ENCODE data around the gene IQGAP2.
"Not testable (repeated sequence)": the region's sequence is repeated elsewhere in the genome, so short reads cannot be mapped to it uniquely, and the experiment has no call there.

IQGAP2 gene

GRCh38 chr5:76594107-76594506 lies 191.0 kb downstream of the IQGAP2 start:
- no peak overlapping the region for H3K4me3 ChIP-seq
- no peaks in the 10 kb centered on the region for H3K27me3 ChIP-seq
- H3K9ac ChIP-seq = no peak overlapping the region
- no peak for TF ChIP-seq Cebpa-rat (IDR thresholded peaks at IDR 0.05)
- 0 out of 22 replicates have a peak, but pooled peaks cover 0 to 5% (median 0%) of the 10 kb centered on the region in 11 experiments for H3K9me3 ChIP-seq (replicated peaks in 1 of 11)
- H3K4me1 ChIP-seq = peaks cover 0 to 8% (median 0%) of the 10 kb centered on the region in 10 experiments; a peak in 1 of 20 replicates
- peaks cover 94 to 100% (median 99%) of the 10 kb centered on the region in 11 experiments for H3K36me3 ChIP-seq
- no peak overlapping the region for H3K4me2 ChIP-seq
- peaks cover 0 to 87% (median 0%) of the 10 kb centered on the region in 11 experiments; a peak in 2 of 22 replicates for H4K20me1 ChIP-seq
- no peak overlapping the region for H3K27ac ChIP-seq

GRCh38 chr5:76595755-76596481 lies 192.8 kb downstream of the IQGAP2 start:
- no peak overlapping the region for H3K27ac ChIP-seq
- no peak overlapping the region for H3K9ac ChIP-seq
- TF ChIP-seq Cebpa-rat (IDR thresholded peaks at IDR 0.05) = no peak
- H3K4me3 ChIP-seq = no peak overlapping the region
- H3K36me3 ChIP-seq = peaks cover 93 to 100% (median 98%) of the 10 kb centered on the region in 11 experiments
- H3K27me3 ChIP-seq = no peaks in the 10 kb centered on the region
- peaks cover 0 to 91% (median 0%) of the 10 kb centered on the region in 11 experiments; a peak in 2 of 22 replicates for H4K20me1 ChIP-seq
- 0 out of 22 replicates have a peak, but pooled peaks cover 0 to 5% (median 0%) of the 10 kb centered on the region in 11 experiments for H3K9me3 ChIP-seq (replicated peaks in 1 of 11)
- no peaks in the 10 kb centered on the region for H3K4me1 ChIP-seq
- H3K4me2 ChIP-seq = no peak overlapping the region

DNA sequence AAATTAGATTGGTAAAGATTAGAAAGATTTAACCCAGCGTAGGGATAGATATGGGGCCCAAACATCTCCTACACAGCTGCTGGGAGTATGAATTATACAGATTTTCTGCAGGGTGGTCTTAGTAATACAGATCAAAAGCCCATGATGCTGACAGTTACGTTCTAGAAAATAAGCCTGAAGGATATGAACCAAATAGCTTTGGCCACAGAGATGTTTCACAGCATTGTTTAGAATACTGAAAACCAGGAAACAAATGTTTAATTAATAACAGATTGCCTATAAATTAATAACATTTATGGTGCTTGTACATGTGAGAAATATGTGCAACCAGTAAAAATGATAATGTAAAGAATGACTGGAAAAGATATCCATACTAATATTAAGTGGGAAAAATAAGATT lies 195.4 kb downstream of the IQGAP2 start:
- peaks cover 92 to 100% (median 98%) of the 10 kb centered on the region in 11 experiments for H3K36me3 ChIP-seq
- H4K20me1 ChIP-seq = peaks cover 0 to 94% (median 0%) of the 10 kb centered on the region in 11 experiments; a peak in 4 of 22 replicates
- no peak overlapping the region for H3K9ac ChIP-seq
- H3K4me3 ChIP-seq = no peak overlapping the region
- H3K9me3 ChIP-seq (replicated peaks in 1 of 11) = no peaks in the 10 kb centered on the region
- TF ChIP-seq Cebpa-rat (IDR thresholded peaks at IDR 0.05) = no peak
- no peak overlapping the region for H3K27ac ChIP-seq
- no peak overlapping the region for H3K4me2 ChIP-seq
- H3K27me3 ChIP-seq = no peaks in the 10 kb centered on the region
- peaks cover 0 to 10% (median 0%) of the 10 kb centered on the region in 10 experiments; a peak in 6 of 20 replicates for H3K4me1 ChIP-seq

GRCh38 chr5:76600716-76601115 lies 197.6 kb downstream of the IQGAP2 start:
- Histone ChIP-seq H4K20me1 (peaks cover 0 to 94% (median 0%) of the 10 kb centered on the region in 11 experiments; a peak in 4 of 22 replicates), H3K36me3 (peaks cover 91 to 100% (median 98%) of the 10 kb centered on the region in 11 experiments), H3K9me3 (replicated peaks in 1 of 11) (no peaks in the 10 kb centered on the region), H3K27me3 (no peaks in the 10 kb centered on the region), H3K9ac (no peak overlapping the region), H3K4me2 (no peak overlapping the region), H3K4me1 (peaks cover 0 to 11% (median 0%) of the 10 kb centered on the region in 10 experiments; a peak in 6 of 20 replicates), H3K27ac (no peak overlapping the region), H3K4me3 (no peak overlapping the region)
- TF ChIP-seq Cebpa-rat (IDR thresholded peaks at IDR 0.05) = no peak

DNA sequence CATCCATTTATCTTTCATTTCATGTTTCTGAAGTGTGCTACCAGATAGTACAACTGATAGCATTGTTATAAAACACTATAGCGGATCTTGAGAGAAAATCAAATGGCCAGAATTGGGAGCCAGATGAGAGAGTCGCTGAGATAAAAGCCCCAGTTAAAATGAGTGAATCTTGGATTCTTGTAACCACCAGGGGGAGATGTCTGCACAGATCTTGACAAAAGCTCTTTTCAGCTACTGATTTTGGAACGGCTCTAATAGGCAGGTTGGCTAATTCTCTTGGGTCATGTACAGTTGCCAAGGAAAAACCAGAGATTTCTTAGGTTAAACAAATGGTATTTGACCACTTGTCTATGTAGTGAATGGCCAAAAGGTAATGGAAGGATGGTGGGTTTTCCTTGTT lies 198.4 kb downstream of the IQGAP2 start:
- Histone ChIP-seq H3K9me3 (replicated peaks in 1 of 11) (no peaks in the 10 kb centered on the region), H3K27ac (no peak overlapping the region), H3K9ac (no peak overlapping the region), H4K20me1 (peaks cover 0 to 93% (median 0%) of the 10 kb centered on the region in 11 experiments; a peak in 4 of 22 replicates), H3K4me3 (no peak overlapping the region), H3K4me1 (peaks cover 0 to 11% (median 0%) of the 10 kb centered on the region in 10 experiments; a peak in 6 of 20 replicates), H3K4me2 (no peak overlapping the region), H3K36me3 (peaks cover 91 to 100% (median 98%) of the 10 kb centered on the region in 11 experiments), H3K27me3 (no peaks in the 10 kb centered on the region)
- no peak for TF ChIP-seq Cebpa-rat (IDR thresholded peaks at IDR 0.05)

DNA sequence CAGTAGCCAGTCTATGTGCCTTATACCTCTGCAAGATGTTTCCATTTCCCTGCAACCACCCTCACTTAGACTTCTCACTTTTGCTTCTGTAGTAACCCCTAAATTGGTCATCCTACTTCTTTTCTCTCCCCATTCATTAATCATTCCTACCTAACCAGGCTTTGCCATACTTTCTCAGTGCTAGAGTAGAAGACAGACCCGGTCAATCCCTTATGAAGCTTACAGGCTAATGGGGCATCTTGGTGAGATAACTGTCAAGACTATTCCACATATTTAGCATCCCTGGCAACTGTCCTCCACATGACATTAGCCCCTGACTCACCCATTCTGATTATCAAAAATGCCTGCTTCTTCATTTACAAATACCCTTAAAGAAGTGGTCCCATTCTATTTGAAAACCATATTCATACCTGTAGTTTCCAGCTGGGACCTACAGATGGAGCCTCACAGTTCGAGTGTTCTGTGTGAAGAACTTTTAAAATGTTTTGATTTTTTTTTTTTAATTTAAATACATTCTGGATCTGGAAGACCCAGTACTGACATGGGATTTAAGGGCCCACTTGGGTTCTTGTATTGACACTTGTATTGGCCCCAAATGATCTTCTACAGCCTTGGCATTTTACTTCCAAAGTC lies 199.1 kb downstream of the IQGAP2 start:
- no peaks in the 10 kb centered on the region for H3K9me3 ChIP-seq (replicated peaks in 1 of 11)
- H4K20me1 ChIP-seq = peaks cover 0 to 92% (median 0%) of the 10 kb centered on the region in 11 experiments; a peak in 4 of 22 replicates
- no peaks in the 10 kb centered on the region for H3K27me3 ChIP-seq
- no peak for TF ChIP-seq Cebpa-rat (IDR thresholded peaks at IDR 0.05)
- H3K9ac ChIP-seq = no peak overlapping the region
- no peak overlapping the region for H3K27ac ChIP-seq
- no peak overlapping the region for H3K4me3 ChIP-seq
- H3K4me1 ChIP-seq = peaks cover 0 to 11% (median 0%) of the 10 kb centered on the region in 10 experiments; a peak in 7 of 20 replicates
- H3K36me3 ChIP-seq = peaks cover 91 to 100% (median 98%) of the 10 kb centered on the region in 11 experiments
- H3K4me2 ChIP-seq = no peak overlapping the region

DNA sequence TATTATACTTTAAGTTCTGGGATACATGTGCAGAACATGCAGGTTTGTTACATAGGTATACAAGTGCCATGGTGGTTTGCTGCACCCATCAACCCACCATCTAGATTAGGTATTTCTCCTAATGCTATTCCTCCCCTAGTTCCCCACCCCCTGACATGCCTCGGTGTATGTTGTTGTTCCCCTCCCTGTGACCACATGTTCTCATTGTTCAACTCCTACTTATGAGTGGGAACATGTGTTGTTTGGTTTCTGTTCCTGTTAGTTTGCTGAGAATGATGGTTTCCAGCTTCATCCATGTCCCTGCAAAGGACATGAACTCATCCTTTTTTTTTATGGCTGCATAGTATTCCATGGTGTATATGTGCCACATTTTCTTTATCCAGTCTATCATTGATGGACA lies 200.9 kb downstream of the IQGAP2 start:
- H3K9me3 ChIP-seq (replicated peaks in 1 of 11); H3K9ac ChIP-seq; H3K27me3 ChIP-seq; H3K27ac ChIP-seq; H3K4me2 ChIP-seq; H3K4me3 ChIP-seq: not testable (repeated sequence)
- Histone ChIP-seq H3K36me3 (peaks cover 82 to 100% (median 96%) of the 10 kb centered on the region in 11 experiments), H4K20me1 (peaks cover 0 to 97% (median 4%) of the 10 kb centered on the region in 11 experiments; a peak in 5 of 22 replicates), H3K4me1 (peaks cover 6 to 19% (median 12%) of the 10 kb centered on the region in 10 experiments; a peak in 16 of 20 replicates)

DNA sequence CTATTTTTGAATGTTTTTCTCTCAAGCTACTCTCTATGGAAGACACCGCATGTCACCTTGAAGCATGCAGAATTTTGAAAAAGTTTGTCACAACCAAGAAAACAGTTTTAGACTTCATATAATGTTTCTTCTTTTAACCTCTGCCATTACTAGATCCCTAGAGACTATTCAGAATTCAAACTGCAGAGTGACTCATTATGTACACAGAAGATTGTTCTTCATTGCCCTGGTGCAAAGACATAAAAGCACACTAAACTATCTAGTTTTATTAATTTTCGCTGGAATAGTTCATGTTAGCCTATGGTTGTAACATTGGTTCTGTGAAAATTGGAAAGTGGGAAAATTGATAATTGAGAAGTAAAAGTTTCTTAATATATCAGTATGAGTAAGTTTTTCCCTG lies 201.8 kb downstream of the IQGAP2 start:
- Histone ChIP-seq H3K27ac (no peak overlapping the region), H4K20me1 (peaks cover 0 to 95% (median 4%) of the 10 kb centered on the region in 11 experiments; a peak in 5 of 22 replicates), H3K9me3 (replicated peaks in 1 of 11) (no peaks in the 10 kb centered on the region), H3K4me3 (no peak overlapping the region), H3K4me1 (peaks cover 7 to 20% (median 13%) of the 10 kb centered on the region in 10 experiments; a peak in 16 of 20 replicates), H3K27me3 (no peaks in the 10 kb centered on the region), H3K36me3 (peaks cover 73 to 98% (median 91%) of the 10 kb centered on the region in 11 experiments), H3K9ac (no peak overlapping the region), H3K4me2 (no peak overlapping the region)
- no peak for TF ChIP-seq Cebpa-rat (IDR thresholded peaks at IDR 0.05)

- Histone ChIP-seq H3K9ac (no peak overlapping the region), H3K36me3 (peaks cover 70 to 96% (median 89%) of the 10 kb centered on the region in 11 experiments), H3K4me3 (no peak overlapping the region), H4K20me1 (peaks cover 0 to 93% (median 0%) of the 10 kb centered on the region in 11 experiments; a peak in 5 of 22 replicates), H3K4me1 (peaks cover 7 to 20% (median 13%) of the 10 kb centered on the region in 10 experiments; a peak in 16 of 20 replicates), H3K4me2 (no peak overlapping the region), H3K9me3 (replicated peaks in 1 of 11) (no peaks in the 10 kb centered on the region), H3K27me3 (no peaks in the 10 kb centered on the region), H3K27ac (no peak overlapping the region)
- TF ChIP-seq Cebpa-rat (IDR thresholded peaks at IDR 0.05) = no peak
Observed at GRCh38 chr5:76606701-76607100, 203.6 kb downstream of the IQGAP2 start.
